HG03045 (cell line): ENCODE results near the gene SGMS1.
"Not testable (repeated sequence)": the region's sequence is repeated elsewhere in the genome, so short reads cannot be mapped to it uniquely, and the experiment has no call there.

ENCODE experiments used
- ATAC-seq: cut with Tn5 transposase; IDR thresholded peaks from one replicate; pipeline ENCODE4 v1.9.1; 2021; ENCODE audit warnings: mild to moderate bottlenecking, moderate library complexity; ENCODE audit not compliant: unreplicated experiment

The SGMS1 gene

DNA sequence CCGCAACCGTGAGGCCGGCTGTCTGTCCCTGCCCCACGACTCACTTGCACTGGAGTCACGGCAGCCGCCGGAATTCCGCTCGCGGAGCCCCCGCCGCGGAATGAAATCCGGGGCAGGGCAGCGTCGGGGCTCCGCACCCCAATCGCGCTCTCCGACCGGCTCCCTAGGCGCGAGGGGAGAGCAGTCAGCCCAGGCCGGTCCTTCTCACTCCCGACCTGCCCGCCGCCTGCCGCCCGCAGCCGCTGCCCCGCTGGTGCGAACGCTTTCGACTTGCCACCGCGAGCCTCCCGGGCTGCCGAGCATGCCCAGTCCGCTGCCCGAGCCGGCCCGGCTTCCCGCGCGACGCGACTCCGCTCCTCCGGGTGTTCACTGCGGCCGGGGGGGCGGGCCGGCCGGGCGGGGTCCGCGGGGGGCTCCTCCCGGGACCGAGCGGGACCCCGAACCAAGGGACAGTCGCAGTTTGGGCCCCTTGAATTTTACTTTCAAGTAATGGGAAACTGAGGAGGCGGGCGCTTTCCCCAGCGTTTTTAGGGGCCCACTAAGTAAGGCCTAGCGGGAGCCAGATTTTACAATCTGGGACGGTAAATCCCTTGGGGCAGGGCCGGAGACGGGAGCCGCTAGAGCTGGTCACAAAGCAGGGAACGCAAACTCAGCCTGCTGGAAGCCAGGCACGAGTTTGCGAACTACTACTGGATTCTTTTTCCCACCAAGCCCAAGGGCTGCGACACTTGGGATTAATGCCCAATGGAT, at the start of gene SGMS1:
TSS of gene SGMS1 (minus strand) at position 294 of the 750 bp plus-strand sequence. CDS start 279,842 bp downstream, outside the sequence.
- ATAC-seq = peak; percentile 38

DNA sequence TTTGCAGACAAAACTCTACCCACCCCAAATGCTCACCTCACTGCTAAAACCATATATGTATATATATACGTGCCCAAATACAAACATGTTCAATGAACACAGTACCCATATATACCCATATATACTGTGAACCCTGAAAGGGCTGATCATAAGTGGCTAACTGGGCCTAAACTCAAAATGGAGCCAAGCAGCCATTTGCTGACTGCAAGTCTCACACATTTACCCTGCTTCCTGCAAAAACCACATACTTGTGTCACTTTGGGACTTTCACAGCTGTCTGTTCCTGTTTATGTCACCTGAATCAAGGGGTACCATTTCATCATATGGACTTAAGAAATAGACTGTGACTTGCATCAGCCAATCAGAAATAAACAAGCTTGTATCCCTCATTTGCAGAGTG, 48.4 kb upstream of the SGMS1 start:
- ATAC-seq = not testable (repeated sequence)

DNA sequence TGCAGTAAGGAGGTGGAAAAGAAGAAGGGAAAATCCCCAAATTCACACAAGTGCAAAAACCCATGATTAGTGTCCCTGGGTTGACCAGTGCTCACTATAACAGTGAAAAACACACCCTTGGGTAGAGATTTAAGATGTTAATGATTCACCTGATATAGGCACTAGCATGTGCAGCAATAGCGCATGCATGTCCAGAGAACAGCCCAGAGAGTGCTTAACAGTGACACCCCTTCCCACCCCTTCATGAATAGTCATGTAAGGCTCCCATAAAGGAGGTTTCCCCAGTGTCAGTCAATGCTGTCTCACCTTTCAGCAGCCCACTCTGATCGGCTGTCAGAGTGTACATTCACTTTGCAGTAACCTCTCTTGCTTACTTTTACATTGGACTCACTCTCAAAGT, 47.9 kb upstream of the SGMS1 start:
- not testable (repeated sequence) for ATAC-seq

DNA sequence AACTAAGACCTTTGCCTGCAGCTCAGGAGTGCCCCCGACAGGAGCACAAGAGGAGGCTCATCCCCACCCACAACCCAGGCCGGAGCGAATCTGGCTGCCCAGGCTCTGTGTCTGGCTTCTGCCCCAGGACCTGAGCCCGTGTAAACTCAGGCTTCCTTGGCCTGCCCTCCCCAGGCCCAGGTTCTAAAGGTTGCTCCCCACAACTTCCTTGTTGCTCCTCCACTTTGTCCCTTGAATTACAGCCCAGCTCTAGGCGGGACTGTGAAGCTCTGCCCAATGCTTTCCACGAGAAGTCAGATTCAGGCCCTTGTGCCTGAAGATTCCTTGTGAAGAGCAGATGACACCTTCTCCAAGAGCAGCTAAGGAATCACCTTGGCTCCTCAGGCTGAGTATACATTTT, 46.2 kb upstream of the SGMS1 start:
- ATAC-seq = not testable (repeated sequence)

DNA sequence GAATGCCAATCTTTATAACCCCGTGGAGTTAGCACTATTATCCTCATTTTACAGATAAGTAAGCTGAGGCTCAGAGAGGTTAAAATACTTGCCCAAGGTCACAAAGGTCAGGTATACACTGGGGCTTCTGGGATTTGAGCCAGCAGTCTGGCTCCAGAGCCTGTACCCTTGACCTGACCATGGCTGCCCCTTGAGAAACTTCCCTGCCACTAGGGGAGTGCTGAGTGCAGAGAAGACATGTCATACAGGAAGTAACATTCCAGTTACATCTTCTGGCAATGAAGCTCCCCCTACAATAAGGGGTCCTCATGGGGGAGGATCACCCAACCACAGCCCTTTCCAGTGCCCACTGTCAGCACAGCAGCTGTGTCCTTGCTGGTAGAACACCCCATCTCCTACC, 43.6 kb upstream of the SGMS1 start:
- not testable (repeated sequence) for ATAC-seq

DNA sequence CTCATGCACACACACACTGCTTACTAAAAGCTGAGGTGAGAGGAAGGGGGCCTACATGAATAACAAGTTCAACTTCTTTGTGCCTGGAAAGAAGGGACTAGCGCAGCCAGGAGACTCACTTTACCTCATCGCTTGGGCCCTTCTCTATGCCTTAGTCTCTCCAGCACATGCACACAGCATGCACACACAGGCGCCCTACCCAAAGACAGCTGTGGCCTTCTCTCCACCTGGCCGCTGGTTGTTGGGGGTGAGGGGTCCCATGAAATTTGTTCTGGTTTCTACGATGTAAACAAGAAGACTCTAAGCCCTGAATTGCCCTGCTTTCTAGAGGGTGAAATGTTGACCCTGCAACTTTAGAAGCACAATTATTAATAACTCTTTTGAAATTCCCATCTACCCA, 38.7 kb upstream of the SGMS1 start:
- ATAC-seq = not testable (repeated sequence)

DNA sequence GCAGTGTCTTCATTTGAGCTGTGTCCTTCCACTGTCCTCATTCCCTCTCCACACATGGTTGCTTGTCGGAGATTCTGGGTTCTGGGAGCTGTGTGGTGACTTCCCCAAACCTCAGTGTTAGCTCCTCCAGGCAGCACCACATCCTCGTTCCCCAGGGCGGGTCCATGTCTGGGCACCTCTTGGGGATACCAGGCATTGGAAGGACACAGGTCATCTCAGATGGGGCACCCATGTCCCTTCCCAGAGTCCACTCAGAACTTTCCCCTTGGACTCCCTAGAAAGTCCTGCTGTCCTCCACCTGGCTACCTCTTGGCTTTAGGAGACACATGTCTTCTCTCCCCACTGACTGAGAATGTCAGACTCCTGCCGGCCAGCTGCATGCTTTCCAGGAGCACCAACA, 37.8 kb upstream of the SGMS1 start:
- ATAC-seq = not testable (repeated sequence)

DNA sequence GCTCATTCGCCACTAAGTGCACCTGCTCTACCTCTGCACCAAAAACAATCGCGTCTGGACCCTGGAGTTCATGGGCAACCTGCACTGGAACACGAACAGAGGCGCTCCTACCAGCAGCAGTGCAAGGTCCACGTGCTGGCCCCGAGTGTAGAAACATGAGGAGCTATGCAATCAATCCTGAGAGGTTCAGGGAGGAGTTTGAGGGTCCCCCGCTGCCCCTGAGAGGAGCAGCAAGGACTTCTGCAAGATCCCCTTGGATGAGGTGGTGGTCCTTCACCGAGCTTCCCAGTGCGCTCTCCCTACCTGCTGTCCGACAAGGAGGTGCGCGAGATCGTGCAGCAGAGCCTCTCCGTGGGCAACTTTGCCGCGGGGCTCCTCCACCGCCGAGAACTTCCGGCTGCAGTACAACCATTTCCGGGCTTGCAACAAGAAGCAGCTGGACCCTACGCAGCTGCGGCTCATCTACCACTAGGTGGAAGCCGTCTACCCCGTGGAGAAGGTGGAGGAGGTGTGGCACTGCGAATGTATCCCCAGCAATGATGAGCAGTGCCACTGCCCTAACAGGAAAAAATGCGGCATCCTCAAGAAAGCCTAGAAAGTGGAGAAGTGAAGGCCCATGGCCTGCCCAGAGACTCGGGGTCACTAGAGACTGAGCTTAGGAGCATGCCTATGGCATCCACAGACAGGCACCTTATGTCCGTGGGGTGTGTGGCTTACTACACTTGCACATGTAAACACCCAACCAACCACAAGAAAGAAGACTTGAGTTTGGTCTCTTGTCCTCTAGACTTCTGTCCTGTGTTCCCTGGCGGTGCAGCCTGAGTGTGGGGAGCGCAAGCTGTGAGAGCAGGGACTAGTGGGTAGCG, 36.3 kb upstream of the SGMS1 start:
- ATAC-seq = peak; percentile 98

DNA sequence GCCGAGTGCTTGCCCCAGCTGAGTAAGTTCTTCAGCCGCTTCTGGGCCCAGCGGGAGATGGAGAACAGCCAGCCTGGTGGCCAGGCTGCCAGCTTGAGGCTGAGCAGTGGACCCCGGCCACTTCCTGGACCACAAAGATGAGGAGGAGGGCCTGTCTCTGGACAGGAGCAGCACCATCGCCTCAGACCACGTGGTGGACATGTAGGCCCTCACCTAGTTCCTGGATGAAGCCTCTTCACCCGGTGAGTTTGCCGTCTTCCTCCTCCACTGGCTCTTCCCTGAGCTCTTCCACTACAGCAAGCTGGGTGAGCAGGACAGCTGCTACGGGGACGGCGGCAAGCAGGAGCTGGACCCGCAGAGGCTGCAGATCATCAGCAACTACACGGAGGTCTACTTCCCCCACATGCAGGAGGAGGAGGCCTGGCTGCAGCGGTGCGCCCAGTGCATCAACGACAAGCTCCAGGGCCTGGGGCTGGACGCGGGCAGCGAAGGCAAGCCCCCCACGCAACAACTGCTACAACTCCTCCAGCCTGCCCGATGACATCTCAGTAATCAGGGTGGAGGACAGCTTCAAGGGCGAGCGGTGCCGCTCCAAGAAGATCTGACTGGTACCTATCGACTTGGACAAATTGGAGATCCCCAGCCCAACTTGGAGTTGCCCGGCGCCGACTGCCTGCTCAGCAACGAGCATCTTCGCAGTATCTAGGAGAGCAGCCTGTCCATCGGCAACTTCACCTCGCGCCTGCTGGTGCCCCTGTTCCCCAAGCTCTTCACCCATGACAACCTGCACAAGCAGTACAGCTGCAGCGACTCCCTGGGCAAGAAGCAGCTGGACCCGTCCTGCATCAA, 35.5 kb upstream of the SGMS1 start:
- ATAC-seq = peak; percentile 3

DNA sequence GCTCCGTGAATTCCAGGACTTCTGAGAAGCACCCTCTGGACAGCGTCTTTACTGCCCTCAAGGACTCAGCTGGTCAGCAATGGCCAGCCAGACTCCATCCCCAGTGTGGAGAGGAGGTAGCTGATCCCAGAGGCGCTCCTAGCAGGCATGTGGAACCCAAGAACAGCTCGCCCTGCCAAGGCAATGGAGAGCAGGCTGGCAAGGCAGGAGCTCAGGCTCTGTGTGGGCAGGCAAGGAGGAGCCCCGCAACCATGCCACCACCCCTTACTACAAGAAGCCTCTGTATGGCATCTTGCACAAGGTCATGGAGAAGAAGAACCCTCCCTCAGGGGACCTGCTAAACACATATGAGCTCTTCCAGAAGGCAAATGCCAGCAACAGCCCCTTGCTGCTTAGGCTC, 34.4 kb upstream of the SGMS1 start:
- no peak for ATAC-seq

DNA sequence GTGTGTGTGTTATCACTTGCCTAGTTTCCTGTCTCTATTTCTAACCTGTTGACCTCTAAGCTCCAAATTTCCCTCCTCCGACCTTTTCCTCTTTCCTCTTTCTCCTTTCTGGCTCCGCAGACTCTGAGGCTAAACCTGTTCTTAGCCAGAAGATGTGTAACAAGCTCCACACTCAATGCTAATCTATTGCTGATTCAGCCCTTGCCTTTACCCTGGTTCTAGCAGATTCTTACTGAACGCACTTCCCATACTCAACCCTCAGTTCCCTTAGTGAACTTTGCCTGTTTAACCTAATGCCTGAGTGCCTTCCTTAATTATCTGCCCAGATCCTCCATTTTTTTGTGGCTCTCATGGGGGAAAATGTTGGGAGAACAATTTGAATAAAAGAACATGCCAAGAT, 30.0 kb upstream of the SGMS1 start:
- no peak for ATAC-seq

DNA sequence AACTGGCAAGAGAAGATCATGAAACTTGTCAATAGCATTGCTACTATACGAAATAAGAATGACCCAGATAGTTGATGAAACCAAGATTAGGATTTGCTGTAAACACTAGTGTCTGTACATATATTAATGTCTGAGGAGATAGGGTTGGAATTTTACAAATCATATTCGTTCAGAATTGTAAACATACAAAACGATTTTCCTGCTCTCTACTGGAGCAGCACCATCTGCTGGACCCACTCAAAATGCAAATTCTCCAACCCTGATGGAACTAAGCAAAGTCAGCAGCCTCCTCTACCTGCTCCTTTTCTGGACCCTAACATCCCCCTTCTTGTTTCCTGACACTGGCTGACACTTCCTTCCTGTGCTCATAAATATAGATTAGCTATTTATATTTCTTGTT, 29.4 kb upstream of the SGMS1 start:
- no peak for ATAC-seq

DNA sequence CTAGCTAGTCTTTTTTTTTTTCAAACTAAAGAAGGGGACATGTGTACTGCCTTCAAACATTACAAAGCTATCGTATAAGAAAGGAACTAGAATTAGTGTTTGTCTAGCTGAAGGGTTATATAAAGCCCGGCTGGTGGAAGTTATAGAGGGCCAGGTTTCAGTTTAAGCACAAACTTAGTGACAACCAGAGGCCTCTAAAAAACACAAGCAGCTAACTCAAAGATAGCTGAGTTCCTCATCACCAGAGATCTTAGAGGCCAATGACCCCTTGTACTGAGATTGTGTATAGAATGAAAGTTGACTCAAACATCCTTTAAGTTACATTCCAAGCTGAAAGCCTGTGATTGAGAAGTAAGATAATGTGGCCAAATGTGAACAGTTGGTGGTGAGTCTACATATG, 28.1 kb upstream of the SGMS1 start:
- ATAC-seq = no peak

DNA sequence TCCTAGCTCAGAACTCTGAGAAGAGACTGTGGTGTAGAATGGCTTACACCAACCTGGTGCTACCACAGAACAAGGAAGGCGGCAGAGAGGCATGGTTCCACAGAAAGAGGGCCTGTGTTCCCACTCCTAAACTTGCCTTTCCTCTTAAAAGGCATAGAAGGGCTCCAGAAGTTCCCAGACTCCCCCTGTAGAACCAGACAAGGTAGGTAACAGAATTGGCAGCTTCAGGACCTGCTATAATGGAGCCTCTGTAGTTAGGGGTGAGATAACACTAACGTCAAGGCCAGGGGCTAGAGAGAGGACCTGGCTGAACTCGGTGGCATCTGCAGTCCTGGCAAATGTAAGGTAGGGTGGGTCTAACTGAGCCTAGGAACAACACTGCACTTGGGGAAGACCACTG, 26.7 kb upstream of the SGMS1 start:
- ATAC-seq = no peak

DNA sequence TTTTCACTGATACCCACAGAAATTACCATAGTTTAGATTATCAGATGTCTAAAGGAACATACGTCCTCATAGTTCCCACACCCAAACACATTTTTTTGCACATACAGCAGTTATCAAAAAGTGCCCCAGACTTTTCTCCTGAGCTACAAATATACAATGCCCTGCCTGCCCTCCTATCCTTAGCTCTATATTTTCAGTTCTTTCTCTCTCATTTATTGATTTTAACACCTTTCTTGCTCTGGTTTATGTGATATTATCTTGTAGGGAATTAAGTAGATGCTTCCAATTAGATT, 25.1 kb upstream of the SGMS1 start:
- no peak for ATAC-seq

DNA sequence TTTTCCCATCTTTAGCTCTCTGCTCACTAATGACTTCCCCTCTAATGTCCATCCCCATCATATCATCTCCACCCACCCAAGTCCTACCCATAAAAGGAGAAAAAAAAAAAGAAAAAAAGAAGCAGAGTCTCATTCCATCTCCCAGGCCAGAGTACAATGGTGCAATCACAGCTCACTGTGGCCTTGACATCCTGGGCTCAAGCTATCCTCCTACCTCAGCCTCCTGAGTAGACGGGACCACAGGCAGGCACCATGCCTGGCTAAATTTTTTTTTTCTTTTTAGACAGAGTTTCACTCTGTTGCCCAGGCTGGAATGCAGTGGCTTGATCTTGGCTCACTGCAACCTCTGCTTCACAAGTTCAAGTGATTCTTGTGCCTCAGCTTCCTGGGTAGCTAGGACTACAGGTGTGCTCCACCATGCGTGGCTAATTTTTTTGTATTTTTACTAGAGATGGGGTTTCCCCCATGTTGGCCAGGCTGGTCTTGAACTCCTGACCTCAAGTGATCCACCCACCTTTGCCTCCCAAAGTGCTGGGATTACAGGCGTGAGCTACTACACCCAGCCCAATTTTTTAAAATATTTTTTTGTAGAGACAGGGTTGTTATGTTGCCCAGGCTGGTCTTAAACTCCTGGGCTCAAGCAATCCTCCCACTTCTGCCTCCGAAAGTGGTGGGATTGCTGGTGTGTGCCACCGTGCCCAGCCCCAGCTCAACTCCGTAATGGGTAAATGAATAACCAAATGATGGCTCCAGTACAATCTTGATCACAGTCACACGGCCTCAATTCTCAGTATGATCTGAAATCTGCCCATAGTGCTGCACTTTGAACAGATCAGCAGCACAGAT, 24.6 kb upstream of the SGMS1 start:
- peak; percentile 69 for ATAC-seq

DNA sequence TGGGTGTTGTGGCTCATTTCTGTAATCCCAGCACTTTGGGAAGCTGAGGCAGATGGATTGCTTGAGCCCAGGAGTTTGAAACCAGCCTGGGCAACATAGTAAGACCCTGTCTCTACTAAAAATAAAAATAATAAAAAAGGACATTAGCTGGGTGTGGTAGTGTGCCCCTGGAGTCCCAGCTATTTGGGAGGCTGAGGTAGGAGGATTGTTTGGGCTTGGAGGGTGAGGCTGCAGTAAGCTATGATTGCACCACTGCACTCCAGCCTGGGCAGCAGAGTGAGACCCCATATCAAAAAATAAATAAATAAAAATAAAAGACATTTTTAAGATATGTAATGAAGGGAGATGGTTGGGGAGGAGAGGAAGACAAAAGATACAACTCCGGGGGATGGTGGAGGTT, 23.6 kb upstream of the SGMS1 start:
- ATAC-seq = not testable (repeated sequence)

DNA sequence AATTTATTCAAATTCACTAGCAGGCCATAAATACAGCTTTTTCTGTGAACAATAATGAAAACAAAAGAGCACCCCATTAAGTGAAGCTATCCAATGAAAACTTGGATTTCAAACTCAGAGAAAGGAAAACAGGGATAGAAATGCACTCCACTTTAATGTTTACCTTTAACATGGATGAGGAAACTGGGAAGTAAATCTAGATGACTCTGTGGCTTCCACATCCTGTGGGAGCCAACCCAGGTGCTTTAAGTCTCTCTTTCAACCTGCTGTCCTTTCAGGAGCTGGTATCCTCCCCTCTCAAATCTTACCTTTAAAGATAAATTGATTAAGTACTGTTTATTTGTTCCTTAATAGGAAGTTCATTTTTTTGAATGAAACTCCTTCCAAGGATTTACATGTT, 21.5 kb upstream of the SGMS1 start:
- no peak for ATAC-seq

DNA sequence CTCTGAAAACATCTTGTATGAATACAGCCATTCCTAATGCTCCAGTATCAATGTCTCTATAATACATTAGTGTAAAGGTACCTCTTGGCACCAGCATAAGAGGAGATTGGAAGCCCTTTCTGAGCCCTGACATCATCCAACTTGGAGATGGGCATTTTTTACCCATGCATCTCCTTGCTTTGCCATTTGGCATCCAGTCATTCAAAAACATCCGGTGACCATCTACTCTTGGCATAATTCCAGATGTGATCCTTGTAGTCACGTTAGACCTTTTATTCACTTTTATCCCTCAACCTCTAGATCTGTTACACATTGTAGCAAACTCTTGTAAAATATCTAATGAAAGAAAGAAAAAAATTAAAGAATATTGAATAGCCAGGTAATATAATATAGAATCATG, 17.9 kb upstream of the SGMS1 start:
- no peak for ATAC-seq

DNA sequence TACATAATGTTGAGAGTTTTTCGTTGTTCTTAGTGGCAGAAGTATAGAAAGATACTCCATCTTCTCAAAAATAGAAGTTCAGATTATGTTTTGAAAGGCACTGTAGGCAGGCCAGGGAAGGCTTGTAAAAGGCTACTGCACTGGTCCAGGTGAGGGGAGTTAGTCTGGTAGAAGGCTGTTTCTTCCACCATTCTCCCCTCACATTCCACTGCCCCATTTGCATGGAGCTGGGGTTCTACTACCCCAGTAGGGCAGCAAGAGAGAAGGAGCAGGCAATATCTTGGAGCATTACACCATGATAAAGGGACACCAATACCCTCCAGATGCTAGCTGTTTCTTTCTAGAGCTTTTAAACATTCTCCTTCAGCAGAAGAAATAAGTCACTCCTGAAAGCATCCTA, 16.5 kb upstream of the SGMS1 start:
- no peak for ATAC-seq
